ENCODE data around the gene AUTS2.

The AUTS2 gene

GRCh38 chr7:70734411-70734810 lies 1136.1 kb downstream of the AUTS2 start:
- no peak for DNase-seq (ENCODE audit: low read depth in 2 of 2)

- no peak for DNase-seq (ENCODE audit: low read depth in 2 of 2)
Measured at GRCh38 chr7:70735313-70735712, 1137.0 kb downstream of the AUTS2 start.

GRCh38 chr7:70736715-70737460 lies 1138.6 kb downstream of the AUTS2 start:
- peak; percentile 64 to 69 for DNase-seq (ENCODE audit: low read depth in 2 of 2)

- DNase-seq (ENCODE audit: low read depth in 2 of 2), result no peak
Measured at GRCh38 chr7:70738151-70738885, 1140.0 kb downstream of the AUTS2 start.

GRCh38 chr7:70739646-70740210 lies 1141.5 kb downstream of the AUTS2 start:
- DNase-seq (ENCODE audit: low read depth in 2 of 2), result no peak

- DNase-seq (ENCODE audit: low read depth in 2 of 2), result no peak
Measured at GRCh38 chr7:70741666-70742065, 1143.4 kb downstream of the AUTS2 start.

- DNase-seq (ENCODE audit: low read depth in 2 of 2), result no peak
Measured at GRCh38 chr7:70743531-70744325, 1145.5 kb downstream of the AUTS2 start.

- no peak for DNase-seq (ENCODE audit: low read depth in 2 of 2)
Measured at GRCh38 chr7:70744492-70744891, 1146.2 kb downstream of the AUTS2 start.

GRCh38 chr7:70749831-70750230 lies 1151.6 kb downstream of the AUTS2 start:
- DNase-seq (ENCODE audit: low read depth in 2 of 2), result no peak

- no peak for DNase-seq (ENCODE audit: low read depth in 2 of 2)
Measured at GRCh38 chr7:70751895-70752294, 1153.6 kb downstream of the AUTS2 start.

- peak in 1 of 2 experiments; percentile 30 for DNase-seq (ENCODE audit: low read depth in 2 of 2)
Measured at GRCh38 chr7:70752794-70753241, 1154.5 kb downstream of the AUTS2 start.

- no peak for DNase-seq (ENCODE audit: low read depth in 2 of 2)
Measured at GRCh38 chr7:70756789-70757188, 1158.5 kb downstream of the AUTS2 start.

- no peak for DNase-seq (ENCODE audit: low read depth in 2 of 2)
Measured at GRCh38 chr7:70758646-70759045, 1160.4 kb downstream of the AUTS2 start.

- DNase-seq (ENCODE audit: low read depth in 2 of 2), result no peak
Measured at GRCh38 chr7:70759674-70760073, 1161.4 kb downstream of the AUTS2 start.

- no peak for DNase-seq (ENCODE audit: low read depth in 2 of 2)
Measured at GRCh38 chr7:70761711-70762328, 1163.5 kb downstream of the AUTS2 start.

GRCh38 chr7:70762696-70763095 lies 1164.4 kb downstream of the AUTS2 start:
- no peak for DNase-seq (ENCODE audit: low read depth in 2 of 2)

GRCh38 chr7:70763961-70764691 lies 1165.9 kb downstream of the AUTS2 start:
- no peak for DNase-seq (ENCODE audit: low read depth in 2 of 2)

- DNase-seq (ENCODE audit: low read depth in 2 of 2), result no peak
Measured at GRCh38 chr7:70764701-70765208, 1166.5 kb downstream of the AUTS2 start.

GRCh38 chr7:70765651-70766050 lies 1167.4 kb downstream of the AUTS2 start:
- DNase-seq (ENCODE audit: low read depth in 2 of 2), result no peak

GRCh38 chr7:70766109-70766508 lies 1167.8 kb downstream of the AUTS2 start:
- DNase-seq (ENCODE audit: low read depth in 2 of 2), result no peak

GRCh38 chr7:70766694-70767093 lies 1168.4 kb downstream of the AUTS2 start:
- no peak for DNase-seq (ENCODE audit: low read depth in 2 of 2)
